Activated CD8-positive, alpha-beta memory T cell treated with anti-CD3 and anti-CD28 coated beads for 48 hours (primary cell): ENCODE data around the gene NELFB.
"Not testable (repeated sequence)": the region's sequence is repeated elsewhere in the genome, so short reads cannot be mapped to it uniquely, and the experiment has no call there.

Experiments
- DNase-seq, 3 experiments: peaks; one replicate each; pipeline ENCODE4 v3.0.0-alpha.2; 2020; ENCODE audit warnings: low read depth in 2 of 3, low spot score in 2 of 3

Gene NELFB

DNA sequence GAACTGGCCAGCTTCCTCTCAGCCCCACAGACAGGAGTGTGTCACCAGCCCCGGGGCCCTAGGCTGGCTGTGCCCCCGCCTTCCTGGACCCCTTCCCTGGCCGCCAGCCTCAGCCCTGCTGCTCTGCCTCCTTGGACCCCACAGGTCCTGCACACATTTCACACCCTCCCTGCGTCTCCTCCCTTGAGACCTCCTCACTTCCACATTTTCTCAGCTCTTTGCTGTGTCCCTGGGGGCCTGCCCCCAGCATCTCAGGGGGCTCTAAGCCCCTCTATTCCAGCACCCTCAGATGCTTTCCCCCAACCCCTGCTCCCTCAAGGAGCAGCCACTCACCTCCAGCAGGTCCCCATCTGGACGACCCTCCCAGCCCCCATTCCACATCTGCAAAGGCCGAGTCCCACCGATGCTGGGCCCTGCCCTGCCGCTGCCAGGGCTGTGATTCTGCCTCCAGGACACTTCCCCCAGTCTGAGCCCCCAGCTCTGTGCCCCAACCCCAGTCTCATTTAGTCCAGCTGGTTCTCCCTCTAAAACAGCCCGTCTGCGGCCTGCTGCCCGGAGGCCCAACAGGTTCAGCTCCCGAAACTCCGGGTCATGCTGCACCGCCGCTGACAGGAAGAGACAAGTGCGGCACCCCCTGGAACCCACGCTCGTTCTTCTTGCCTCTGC, 20.2 kb upstream of the NELFB start:
- no peak for DNase-seq

DNA sequence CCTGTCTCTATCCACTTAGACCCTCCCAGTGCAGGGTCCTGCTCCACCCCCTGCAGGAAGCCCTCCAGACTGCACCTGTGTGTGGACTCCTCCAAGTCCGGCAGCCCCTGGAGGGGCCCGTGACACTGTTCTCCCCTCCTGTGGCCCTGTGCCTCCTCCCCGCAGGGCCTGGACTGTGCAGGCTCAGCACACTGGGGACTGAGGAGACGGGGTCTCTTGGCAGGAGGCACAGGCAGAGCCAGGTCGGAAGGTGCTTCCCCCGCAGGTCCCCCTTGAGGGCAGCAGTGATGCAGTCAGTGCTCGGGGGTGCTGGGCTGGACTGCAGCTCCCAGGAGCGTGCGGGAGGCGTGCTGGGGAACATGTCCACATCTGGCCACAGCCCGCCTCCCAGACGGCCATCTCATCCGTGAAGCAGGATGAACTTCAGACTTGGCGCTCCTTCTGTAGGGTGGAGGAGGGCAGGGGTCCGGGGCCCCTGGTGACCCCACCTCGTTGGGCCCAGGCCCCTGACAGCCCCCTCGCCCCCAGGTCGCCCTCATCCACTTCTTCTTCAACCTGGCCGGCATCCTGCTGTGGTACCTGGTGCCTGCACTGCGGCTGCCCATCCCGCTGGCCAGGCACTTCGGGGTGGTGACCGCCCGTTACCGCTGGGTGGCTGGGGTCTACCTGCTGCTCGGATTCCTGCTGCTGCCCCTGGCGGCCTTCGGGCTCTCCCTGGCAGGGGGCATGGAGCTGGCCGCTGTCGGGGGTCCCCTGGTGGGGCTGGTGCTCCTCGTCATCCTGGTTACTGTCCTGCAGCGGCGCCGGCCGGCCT, 19.5 kb upstream of the NELFB start:
- DNase-seq = no peak

DNA sequence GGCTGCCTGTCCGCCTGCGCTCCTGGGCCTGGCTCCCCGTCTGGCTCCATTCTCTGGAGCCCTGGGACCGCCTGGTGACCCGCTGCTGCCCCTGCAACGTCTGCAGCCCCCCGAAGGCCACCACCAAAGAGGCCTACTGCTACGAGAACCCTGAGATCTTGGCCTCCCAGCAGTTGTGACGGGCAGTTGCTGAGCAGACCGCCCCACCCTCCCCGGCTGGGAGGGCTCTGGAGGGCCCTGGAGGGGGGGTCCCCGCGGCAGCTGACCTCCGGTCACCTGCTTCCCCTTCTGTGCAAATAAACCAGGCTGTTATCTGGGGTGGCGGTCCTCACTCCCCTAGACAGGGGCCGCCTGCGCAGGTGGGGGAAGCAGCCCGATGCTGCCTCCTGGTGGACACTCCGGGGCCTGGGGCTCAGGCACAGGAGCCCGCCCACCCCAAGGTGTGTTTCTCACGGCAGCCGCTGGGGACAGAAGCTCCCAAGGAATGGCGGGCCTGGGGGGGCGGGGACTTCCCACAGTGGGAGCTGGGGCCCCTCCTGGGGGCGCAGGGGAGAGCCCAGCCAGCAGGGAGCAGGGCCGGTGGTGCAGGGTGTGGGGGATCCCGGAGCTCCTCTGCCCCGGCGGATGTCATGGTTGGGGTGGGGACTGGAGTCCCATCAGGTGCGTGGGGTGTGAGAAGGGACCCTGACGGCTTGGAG, 18.7 kb upstream of the NELFB start:
- peak; percentile 70 to 89 (median 87) for DNase-seq

DNA sequence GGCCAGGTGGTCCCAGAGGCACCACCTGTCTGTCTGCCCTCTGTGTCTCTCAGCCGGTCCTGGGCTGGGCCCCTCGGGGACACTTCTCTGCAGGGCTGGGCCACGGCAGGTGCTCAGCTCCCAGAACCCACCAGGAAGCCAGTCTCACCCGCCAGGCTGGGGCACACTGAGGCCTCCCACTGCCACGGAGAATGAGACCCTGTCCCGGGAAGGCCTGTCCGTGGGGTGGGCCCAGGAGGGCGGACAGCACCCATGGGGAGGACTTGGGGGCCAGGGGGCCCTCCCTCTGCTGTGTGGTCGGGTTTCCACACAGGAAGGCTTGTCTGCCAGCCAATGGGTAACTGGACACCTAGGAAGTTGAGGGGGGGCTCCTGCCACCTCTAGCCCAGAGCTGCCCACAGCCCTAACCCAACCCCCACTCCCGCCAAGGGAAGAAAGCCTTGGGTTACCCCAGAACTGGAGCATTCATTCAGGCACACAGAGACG, 18.1 kb upstream of the NELFB start:
- no peak for DNase-seq

DNA sequence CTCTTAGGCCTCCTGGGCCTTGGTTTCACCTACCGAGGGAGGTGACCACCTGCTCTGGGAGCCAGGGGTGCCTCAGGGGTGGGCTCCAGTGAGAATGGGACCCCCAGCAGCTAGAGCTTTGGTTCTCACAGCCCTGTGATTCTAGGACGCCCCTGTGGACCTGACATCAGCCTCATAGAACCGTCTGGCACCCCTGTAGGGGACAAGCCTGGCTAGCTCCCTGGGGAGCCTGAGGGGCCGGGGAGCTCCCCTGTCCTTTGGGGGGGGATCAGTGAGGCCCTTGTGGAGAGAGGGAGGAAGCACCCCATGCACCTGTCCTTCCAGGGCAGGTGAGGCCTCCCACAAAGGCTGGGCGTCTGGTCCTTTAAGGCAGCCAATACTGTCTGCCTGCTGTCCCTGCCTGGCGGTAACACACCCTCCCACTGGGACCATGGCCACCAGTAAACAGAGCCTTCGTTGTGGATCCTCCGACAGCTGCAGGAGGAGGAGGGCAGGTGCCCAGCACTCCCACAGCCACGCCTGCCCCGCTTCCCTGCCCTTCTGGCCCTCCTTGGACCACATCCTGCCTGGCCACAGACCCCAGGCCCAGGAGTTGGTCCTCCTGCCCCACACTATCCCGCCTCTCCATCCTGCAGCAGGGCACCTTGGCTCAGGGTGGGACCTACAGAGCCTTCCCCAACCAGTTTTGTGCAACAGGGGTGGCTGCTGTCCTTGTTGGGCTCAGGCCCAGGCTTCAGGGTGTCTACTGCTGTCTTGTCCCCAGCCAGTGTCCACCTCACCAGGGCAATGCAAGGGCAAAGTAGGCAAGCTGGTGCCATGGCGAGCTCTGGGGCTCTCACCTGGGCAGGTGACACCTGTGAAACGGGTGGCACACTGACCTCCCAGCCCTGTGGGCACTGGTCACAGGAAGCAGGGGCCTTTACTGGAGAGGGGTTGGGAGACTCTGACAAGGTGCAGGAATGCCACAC, 17.1 kb upstream of the NELFB start:
- no peak for DNase-seq

DNA sequence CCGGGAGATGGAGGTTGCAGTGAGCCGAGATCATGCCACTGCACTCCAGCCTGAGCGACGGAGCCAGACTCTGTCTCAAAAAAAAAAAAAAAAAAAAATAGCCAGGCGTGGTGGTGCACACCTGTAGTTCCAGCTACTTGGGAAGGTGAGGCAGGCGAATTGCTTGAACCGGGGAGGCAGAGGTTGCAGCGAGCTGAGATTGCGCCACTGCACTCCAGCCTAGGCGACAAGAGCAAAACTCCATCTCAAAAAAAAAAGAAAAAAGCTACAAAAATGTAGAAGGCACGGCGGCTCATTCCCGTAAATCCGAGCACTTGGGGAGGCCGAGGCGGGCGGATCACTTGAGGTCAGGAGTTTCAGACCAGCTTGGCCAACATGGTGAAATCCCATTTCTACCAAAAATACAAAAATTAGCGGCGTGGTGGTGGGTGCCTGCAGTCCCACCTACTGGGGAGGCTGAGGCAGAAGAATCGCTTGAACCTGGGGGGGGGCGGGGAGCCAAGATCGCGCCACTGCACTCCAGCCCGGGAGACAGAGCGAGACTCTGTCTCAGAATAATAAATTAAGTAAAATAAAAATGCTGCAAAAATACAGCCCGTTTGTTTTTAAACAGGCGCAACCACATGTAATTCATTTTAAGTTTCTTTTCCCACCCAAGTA, 15.5 kb upstream of the NELFB start:
- not testable (repeated sequence) for DNase-seq

DNA sequence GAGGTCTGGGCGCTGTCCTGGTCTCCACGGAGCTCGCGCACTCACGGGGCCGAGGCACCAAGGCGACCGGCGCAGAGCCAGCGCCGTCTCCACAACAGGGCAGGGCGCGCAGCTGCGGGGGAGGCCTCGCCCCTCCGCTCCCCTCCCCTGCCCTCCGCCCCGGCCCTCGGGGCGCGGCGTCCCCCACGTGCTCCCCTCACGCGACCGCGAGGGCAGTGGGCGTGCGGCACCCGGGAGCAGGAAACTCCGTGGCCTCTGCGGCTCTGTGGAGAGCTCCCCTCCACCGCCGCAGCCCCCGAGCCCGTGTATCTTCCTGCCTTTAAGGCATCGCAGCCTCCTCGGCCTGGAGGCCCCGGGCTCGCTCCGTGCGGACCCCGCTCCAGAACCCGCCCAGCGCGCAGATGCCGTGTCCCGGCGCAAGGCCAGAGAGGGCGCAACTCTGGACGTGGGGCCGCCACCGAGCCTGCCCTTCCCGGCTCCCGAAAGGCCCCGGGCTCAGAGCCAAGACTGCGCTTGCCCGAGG, 14.7 kb upstream of the NELFB start:
- DNase-seq = peak in 2 of 3 experiments; percentile 50 to 66

DNA sequence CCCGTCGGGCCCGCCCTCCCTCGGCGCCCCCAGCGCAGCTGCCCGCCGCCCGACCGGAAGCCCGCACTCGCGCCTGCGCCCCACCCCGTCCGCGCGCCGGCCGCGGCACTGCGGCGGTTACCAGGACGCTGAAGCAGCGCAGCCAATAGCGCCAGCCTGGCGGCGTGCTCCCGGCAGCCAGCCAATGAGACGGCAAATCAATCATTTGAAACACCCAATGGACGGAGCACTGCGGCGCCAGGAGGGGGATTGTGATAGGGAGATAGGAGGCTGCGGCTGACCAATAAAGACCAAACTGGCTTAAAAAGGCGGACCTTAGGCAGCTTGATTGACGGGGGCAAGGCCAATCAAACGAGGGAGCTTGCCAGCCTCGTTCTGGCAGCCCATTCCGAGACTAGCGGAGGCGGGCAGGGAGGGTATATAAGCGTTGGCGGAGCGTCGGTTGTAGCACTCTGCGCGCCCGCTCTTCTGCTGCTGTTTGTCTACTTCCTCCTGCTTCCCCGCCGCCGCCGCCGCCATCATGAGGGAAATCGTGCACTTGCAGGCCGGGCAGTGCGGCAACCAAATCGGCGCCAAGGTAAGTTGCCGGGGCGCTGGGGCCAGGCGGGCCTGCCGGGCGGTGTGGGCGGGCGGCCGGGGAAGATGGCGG, 14.2 kb upstream of the NELFB start, which contains the start of gene TUBB4B:
TUBB4B (plus strand) TSS at position 447 of the 649 bp plus-strand sequence; CDS start at position 521, 74 bp downstream.
- DNase-seq = peak; percentile 85 to 98 (median 93)

DNA sequence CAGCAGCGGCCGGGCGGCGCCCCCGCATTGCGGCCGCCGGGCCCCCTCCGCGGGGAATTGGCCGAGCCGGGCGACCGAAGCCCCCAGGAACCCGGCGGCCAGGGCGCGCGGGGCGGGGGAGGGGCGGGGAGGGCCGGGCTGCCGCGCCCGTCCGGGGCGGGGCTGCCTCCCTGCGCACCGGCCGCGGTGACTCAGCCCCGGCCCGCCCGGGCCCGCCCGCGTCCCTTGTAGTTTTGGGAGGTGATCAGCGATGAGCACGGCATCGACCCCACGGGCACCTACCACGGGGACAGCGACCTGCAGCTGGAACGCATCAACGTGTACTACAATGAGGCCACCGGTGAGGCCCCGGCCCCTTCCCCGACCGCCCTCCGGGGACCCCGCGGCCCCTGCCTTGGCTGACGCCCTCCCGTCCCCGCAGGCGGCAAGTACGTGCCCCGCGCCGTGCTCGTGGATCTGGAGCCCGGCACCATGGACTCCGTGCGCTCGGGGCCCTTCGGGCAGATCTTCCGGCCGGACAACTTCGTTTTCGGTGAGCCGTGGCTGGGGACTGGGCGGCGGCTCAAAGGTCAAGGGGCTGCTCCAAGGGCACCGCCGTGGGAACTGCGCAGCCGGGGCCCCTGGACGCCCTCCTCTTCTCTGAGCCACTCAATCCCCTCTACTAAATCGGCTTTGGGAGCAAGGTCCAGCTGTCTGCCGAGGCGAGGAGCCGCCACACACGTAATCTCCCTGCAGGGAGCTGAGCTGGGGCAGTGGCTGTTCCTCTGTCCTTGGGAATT, 13.4 kb upstream of the NELFB start:
- no peak for DNase-seq

DNA sequence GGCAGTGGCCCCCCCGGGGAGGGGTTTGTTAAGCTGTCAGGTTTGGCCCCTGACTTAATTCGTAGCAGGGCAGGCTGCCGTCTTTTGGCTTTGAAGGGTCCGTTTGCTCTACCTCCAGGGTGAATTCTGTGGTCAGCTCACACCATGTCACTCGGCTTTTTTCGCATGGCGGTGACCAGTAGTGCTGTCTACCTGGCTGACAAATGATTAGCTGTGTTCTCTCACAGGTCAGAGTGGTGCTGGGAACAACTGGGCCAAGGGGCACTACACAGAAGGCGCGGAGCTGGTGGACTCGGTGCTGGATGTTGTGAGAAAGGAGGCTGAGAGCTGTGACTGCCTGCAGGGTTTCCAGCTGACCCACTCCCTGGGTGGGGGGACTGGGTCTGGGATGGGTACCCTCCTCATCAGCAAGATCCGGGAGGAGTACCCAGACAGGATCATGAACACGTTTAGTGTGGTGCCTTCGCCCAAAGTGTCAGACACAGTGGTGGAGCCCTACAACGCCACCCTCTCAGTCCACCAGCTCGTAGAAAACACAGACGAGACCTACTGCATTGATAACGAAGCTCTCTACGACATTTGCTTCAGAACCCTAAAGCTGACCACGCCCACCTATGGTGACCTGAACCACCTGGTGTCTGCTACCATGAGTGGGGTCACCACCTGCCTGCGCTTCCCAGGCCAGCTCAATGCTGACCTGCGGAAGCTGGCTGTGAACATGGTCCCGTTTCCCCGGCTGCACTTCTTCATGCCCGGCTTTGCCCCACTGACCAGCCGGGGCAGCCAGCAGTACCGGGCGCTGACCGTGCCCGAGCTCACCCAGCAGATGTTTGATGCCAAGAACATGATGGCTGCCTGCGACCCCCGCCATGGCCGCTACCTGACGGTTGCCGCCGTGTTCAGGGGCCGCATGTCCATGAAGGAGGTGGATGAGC, 12.6 kb upstream of the NELFB start:
- no peak for DNase-seq

DNA sequence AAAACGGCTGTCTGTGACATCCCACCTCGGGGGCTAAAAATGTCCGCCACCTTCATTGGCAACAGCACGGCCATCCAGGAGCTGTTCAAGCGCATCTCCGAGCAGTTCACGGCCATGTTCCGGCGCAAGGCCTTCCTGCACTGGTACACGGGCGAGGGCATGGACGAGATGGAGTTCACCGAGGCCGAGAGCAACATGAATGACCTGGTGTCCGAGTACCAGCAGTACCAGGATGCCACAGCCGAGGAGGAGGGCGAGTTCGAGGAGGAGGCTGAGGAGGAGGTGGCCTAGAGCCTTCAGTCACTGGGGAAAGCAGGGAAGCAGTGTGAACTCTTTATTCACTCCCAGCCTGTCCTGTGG, 11.9 kb upstream of the NELFB start:
- not testable (repeated sequence) for DNase-seq

DNA sequence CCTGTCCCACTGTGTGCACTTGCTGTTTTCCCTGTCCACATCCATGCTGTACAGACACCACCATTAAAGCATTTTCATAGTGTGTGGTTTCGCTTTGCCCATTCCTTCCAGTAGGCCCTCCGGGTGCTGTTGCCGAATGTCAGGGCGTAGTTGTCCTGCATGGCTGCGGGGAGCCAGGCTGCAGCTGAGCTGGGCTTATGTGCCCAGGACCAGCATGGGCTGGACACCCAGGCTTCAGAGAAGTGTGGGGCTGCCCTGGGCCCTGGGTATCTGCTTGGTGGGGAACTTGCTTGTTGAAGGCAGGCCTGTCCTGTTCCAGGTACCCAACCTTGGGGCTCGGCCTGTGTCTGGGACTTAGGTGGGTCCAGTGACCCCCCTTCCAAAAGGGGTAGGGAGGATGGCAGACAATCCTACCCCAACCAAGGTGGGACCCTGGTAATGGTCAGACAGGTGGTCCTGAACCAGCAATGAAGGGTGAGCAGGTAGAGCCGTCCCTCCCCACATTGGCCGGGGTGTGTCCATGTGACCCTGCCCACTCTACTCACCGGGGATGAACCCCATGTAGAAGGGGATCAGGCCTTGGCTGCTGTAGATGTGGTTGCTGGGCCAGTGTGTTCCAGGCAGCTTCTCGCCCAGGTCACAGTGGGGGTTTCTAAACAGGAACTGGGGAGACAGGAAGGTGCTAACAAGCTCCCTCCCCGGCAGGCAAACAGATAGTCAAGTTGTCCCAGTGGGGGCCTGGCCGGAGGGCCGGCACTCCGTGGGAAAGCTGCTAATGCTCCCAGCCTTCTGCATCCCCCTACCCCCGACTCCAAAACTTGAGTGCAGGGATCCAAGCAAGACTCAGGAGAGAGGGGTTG, 11.3 kb upstream of the NELFB start:
- no peak for DNase-seq

DNA sequence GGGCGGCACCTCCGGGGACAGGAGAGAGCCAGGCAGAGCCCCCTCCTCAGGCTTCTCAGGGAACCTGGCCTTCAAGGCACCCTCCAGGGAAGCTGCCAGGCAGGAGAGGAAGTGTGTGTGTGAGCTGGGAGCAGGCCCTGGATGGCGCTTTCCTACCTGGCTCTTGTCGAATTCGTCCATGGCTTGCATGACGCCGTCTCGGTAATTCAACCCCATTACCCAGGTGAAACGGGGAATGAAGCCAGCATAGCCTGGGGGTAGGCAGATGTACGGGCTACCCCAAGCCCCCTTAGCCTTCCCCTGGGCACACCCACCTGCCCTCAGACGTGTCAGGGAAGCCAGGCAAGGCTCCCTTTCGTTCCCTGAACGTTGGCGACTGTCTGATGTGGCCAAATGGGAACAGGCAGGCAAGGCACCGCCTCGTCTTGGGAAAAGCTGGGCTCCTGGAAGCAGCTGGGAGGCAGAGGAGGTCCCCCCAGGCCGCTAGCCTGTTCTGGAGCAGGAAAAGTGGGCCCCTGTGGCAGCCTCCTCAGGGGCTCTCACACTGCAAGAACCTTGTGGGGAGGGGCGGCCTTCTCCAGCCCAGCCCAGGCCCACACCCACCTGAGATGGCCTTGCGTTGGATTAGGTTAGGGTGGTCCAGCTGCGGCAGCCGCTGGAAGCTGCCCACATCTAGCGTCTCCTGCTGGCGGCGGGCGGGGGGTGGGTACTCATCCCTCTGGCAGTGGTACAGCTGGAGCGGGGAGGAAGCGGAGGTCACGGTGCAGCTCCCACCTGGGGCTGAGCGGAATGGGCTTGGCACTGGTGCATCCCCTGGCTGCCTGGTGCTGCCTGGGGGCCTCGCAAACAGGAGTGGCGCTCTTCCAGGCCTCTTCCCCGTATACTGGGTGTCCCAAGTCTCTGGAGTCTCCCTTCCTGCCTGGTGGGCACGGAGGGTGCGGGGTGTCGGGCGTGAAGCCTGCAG, 10.4 kb upstream of the NELFB start:
- DNase-seq = no peak

DNA sequence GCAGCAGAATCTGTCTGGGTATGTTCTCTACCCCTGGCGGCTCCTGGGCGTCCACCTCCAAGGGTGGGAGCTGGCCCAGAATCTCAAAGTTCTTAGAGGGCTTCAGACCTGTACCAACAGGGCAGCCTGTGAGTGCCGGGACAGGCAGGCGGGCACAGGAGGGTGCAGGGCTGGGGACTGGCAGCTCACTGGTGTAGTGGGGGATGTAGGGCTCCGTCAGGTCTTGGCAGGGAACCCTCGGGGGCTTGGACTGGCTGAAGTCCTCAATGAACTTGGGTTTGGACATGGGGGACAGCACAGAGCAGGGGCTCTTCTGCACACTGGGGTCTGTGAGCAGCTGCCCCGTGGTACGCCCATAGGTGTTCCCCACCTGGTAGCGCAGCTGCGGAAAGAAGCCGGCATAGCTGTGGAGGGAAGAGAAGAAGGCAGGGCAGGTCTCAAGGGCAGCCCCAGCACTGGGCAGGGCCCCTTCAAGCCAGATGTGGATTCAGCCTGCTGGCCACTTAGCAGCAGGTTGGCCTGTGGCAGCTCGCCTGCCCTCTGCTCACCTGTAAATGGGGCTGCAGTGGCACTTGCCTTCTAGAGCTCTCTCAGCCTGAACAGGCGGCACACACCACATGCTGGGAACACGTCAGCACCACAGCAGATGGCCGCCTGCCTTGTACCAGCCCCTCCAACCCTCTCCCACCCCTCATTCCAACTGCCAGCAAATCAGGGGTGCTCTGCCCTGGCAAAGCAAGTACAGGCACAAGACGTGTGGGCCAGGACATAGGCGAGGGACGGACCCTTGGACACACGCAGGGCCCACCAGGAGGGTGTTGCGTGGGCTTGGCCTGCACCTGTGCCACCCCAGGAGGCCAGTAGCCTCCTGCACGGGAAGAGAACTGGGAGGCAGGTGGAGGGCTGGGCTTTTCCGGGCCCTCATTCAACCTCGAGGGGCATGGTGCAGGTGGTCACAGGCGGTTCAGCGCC, 9.4 kb upstream of the NELFB start:
- DNase-seq = no peak
